Choroid plexus epithelial cell (primary cell): ENCODE results near the gene IL17REL.

Source experiments
- DNase-seq: peaks from one replicate; pipeline ENCODE4 v3.0.0-alpha.2; 2010; ENCODE audit warnings: low read depth
- H3K4me3 ChIP-seq: 2 replicates; pipeline ENCODE4 v1.5.1; 2011; ENCODE audit warnings: low read depth, mild to moderate bottlenecking, control low read depth, low read length, moderate library complexity
- TF ChIP-seq, protein P1 (sequence below): conservative IDR thresholded peaks from 2 replicates; pipeline ENCODE4 v1.5.1; 2011; ENCODE audit warnings: low read depth, mild to moderate bottlenecking, control low read depth, inconsistent platforms, low read length, moderate library complexity

Gene IL17REL

DNA sequence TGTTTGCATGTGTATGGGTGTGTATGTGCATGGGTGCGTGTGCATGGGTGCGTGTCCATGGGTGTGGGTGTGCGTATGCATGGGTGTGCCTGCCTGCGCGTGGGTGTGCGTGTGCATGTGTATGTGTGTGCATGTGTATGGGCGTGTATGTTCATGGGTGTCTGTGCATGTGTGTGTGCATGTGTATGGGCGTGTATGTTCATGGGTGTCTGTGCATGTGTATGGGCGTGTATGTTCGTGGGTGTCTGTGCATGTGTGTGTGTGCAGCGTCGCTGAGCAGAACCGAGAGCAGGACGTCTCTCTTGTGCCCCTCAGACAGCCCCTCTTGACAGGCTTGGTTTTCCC is 13.9 kb downstream of the IL17REL start:
- TF ChIP-seq, protein P1, sequence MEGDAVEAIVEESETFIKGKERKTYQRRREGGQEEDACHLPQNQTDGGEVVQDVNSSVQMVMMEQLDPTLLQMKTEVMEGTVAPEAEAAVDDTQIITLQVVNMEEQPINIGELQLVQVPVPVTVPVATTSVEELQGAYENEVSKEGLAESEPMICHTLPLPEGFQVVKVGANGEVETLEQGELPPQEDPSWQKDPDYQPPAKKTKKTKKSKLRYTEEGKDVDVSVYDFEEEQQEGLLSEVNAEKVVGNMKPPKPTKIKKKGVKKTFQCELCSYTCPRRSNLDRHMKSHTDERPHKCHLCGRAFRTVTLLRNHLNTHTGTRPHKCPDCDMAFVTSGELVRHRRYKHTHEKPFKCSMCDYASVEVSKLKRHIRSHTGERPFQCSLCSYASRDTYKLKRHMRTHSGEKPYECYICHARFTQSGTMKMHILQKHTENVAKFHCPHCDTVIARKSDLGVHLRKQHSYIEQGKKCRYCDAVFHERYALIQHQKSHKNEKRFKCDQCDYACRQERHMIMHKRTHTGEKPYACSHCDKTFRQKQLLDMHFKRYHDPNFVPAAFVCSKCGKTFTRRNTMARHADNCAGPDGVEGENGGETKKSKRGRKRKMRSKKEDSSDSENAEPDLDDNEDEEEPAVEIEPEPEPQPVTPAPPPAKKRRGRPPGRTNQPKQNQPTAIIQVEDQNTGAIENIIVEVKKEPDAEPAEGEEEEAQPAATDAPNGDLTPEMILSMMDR, result no peak
- DNase-seq, result no peak
- H3K4me3 ChIP-seq, result no peak overlapping the region

DNA sequence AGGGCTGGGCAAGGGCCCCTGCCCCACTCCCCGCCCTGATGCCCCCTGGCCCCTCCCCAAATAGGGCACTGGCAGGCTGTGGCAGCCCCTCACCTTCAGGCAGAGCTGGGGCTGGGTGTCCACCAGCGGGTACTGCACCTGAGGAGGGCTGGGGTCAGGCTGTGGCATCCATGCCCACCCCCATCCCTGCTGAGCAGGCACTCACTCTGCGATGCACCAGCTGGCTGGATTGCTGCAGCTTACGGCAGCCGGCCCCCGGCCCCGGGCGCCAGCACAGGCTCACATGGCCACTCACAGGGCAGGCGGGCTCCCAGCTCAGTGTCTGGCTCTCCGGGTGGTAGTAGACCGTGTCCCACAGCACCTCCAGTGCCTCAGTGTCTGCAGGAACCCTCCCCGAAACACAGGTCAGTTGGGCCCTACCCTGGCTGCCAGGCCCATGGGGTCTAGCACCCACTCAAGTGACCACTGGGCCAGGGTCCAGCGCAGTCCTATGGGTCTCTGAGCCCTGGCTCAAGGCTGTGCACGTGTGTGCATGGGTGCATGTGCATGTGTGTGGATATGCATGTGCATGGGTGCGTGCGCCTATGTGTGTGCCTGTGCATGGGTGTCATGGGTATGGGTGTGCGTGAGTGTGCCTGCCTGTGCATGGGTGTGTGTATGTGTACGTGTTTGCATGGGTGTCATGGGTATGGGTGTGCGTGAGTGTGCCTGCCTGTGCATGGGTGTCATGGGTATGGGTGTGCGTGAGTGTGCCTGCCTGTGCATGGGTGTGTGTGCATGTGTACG is 14.4 kb downstream of the IL17REL start:
- H3K4me3 ChIP-seq, result no peak overlapping the region
- DNase-seq, result no peak
- TF ChIP-seq, protein P1, result no peak

GRCh38 chr22:49997251-49997599 is 15.3 kb downstream of the IL17REL start:
- H3K4me3 ChIP-seq, result no peak overlapping the region

DNA sequence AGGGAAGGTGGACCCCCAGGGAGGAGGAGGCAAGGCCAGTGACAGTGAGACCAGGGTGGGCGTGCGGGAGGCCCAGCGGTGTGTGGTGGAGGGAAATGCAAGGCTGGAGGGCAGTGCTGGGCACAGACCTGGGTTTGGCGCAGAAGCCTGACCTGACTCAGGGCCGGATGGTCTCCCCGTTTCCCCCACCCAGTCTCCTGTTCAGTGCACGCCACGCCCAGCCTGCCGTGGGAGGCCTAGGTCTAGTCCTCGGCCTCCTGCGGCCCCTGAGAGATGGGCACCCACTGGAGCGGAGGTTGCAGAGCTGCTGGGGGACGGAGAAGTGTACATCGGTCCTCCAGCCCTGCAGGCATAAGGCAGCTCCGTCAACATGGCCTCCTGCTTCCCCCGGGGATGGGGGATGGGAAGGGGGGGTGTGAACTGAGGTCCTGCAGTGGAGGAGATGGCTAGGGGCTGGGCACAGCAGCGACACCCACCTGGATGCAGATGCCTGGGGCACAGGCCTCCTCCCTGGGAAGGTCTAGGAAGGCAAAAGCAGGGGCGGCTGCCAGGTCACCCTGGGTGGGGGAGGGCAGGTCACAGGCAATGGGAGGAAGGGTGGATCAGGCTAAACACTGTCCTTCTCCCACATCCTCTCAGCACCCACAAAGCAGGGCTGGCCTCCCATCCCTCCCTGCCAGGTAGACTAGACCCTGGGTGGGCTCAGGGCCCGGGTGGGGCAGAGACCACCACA is 15.9 kb downstream of the IL17REL start:
- H3K4me3 ChIP-seq, result no peak overlapping the region
- no peak for DNase-seq
- TF ChIP-seq, protein P1, result no peak

More at GRCh38 chr22:49997251-49997599, 15.3 kb downstream of the IL17REL start:
- no peak for DNase-seq
- TF ChIP-seq, protein P1, result no peak

GRCh38 chr22:49996119-49996517 is 16.4 kb downstream of the IL17REL start:
- no peak for DNase-seq
- TF ChIP-seq, protein P1, result no peak
- no peak overlapping the region for H3K4me3 ChIP-seq

DNA sequence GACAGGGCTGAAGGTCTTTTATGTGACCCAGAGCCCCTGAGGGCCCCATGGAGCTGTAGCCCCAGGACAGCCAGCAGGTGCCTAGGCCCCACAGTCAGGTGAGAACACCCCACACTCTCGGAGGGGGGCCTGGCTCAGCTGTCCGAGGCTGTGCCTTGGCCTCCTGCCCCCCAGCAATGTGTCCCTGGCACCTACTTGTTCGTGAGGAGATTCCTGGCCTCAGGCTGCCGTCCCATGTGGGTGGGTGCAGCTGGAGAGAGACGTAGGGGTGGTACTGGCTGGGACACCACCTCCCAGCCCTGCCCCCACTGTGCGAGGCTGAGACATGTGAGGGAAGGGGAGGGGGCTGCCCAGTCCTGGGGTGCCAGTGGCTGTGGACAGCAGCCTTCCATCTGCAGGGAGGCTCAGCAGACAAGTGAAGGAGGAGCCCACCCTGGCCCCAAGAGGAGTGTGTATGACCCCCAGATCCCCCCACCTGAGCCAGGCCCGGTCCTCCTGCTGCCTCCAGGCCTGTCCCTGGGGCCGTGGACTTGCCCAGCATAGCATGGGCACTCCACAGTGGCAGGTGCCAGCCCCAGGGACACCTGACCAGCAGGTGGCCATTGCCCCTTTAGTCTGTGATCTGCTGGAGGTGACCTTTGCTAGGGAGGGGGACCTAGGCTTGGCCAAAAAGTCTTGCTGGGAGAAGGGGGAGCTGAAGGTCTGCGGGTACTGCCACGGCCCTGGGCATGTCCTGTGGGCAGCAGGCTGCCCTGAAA is 17.0 kb downstream of the IL17REL start:
- TF ChIP-seq, protein P1, result no peak
- no peak overlapping the region for H3K4me3 ChIP-seq
- no peak for DNase-seq

DNA sequence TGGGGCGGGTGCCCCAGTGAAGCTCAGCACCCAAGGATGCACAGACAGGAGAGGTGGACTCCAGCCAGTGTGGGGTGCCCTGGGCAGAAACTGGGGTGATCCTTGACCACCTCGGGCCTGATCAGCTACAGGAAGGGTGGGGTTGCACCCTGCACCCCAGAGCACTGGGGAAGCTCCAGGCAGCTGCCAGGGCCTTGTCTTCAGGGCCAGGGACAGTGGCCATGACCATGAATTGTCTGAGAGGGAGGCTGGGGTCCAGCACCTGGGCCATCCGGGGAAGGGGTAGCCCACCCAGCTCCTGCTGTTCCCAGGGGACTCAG is 17.6 kb downstream of the IL17REL start:
- no peak for DNase-seq
- TF ChIP-seq, protein P1, result no peak
- H3K4me3 ChIP-seq, result no peak overlapping the region
